ENCODE measurements around the gene COL13A1. TPM values are rescaled to one million over a fixed set of nuclear protein-coding genes. Genes with fewer than 3 reads are reported as not detected.

COL13A1 gene
- polyA plus RNA-seq, 1 of the 3 experiments (the other 2 are of a cell fraction), result 26.7 TPM

DNA sequence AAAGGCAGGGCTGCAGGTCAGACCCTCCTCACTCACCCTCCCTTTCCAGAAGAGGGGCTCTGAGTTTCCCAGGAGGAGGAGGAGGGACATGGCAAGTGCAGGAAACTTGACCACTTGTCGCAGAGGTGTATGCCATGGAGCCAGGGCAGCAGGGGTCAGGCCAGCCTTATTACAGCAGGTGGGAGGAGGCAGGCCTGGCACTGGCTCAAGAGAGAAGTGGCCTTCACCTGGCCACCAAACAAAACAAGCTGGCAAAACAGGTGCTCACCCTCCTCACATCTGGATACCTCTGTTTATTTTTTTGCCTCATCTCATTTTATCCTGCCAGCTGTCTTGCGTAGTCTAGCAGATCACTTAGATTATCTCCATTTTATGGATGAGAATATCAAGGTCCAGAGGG is 12.5 kb downstream of the COL13A1 start:
- H3F3A ChIP-seq (replicated peaks; ENCODE audit: insufficient read depth), result no peaks in the 10 kb centered on the region
- H2AFZ ChIP-seq (ENCODE audit: low read depth), result no peak overlapping the region
- no peak for DNase-seq
- peaks cover 23% of the 10 kb centered on the region; the same call in 1 of the 2 replicates for H3K79me2 ChIP-seq (ENCODE audit: insufficient read depth)
- H4K20me1 ChIP-seq (ENCODE audit: insufficient read depth), result no peaks in the 10 kb centered on the region
- H3K9me2 ChIP-seq, result no peaks in the 10 kb centered on the region
- no peak overlapping the region for H3K4me2 ChIP-seq
- WGBS (ENCODE audit: low lambda C conversion rate), result 97% methylated on average over 2 of the region's 2 CpGs
- H3K9ac ChIP-seq, result no peak overlapping the region
- ChIA-PET POLR2A (no interaction called here), CTCF (interaction anchor here (1.1 to 4.8 kb wide), 5 partner anchors 10 to 170 kb away, joined by 3 to 32 read pairs (median 4); partner anchors contain the start of gene COL13A1)
- no peaks in the 10 kb centered on the region for H3K36me3 ChIP-seq (replicated peaks in 1 of 2; ENCODE audit: control insufficient read depth in 1 of 2, insufficient read depth in 2 of 2, low read length in 1 of 2)
- no peak overlapping the region for H3K4me3 ChIP-seq (ENCODE audit: low read depth in 2 of 2, low read length in 1 of 2)
- H3K27ac ChIP-seq (ENCODE audit: low read depth in 2 of 2, low read length in 1 of 2), result no peak overlapping the region
- no peaks in the 10 kb centered on the region for H3K27me3 ChIP-seq (ENCODE audit: insufficient read depth)
- H3K4me1 ChIP-seq (ENCODE audit: control insufficient read depth in 1 of 2, insufficient read depth in 2 of 2, low read depth in 1 of 2, low read length in 1 of 2), result peaks cover 9 to 14% of the 10 kb centered on the region in 2 experiments; a peak in 2 of 4 replicates
- TF ChIP-seq EZH2phosphoT487 (IDR thresholded peaks at IDR 0.05; ENCODE audit: borderline replicate concordance, low read depth) (no peak), IRF3 (IDR thresholded peaks at IDR 0.05; ENCODE audit: low read depth, low read length) (no peak), REST (IDR thresholded peaks at IDR 0.05; ENCODE audit: low read depth, low read length) (no peak), NRF1 (IDR thresholded peaks at IDR 0.05; ENCODE audit: low read depth, low read length) (no peak), NFIC (IDR thresholded peaks at IDR 0.05; ENCODE audit: borderline replicate concordance) (no peak)
- H3K9me3 ChIP-seq, result no peaks in the 10 kb centered on the region

GRCh38 chr10:69815104-69815503 is 13.4 kb downstream of the COL13A1 start:
- no peak for DNase-seq
- whole genome bisulfite sequencing (ENCODE audit: low lambda C conversion rate), result 87% methylated on average over 5 of the region's 6 CpGs
- Histone ChIP-seq H3K27ac (ENCODE audit: low read depth in 2 of 2, low read length in 1 of 2) (no peak overlapping the region), H3K36me3 (replicated peaks in 1 of 2; ENCODE audit: control insufficient read depth in 1 of 2, insufficient read depth in 2 of 2, low read length in 1 of 2) (no peaks in the 10 kb centered on the region), H3K4me3 (ENCODE audit: low read depth in 2 of 2, low read length in 1 of 2) (no peak overlapping the region), H4K20me1 (ENCODE audit: insufficient read depth) (no peaks in the 10 kb centered on the region), H3K4me2 (no peak overlapping the region), H3F3A (replicated peaks; ENCODE audit: insufficient read depth) (no peaks in the 10 kb centered on the region), H3K9me3 (no peaks in the 10 kb centered on the region), H3K79me2 (ENCODE audit: insufficient read depth) (peaks cover 21% of the 10 kb centered on the region; the same call in 1 of the 2 replicates), H3K9ac (no peak overlapping the region), H3K27me3 (ENCODE audit: insufficient read depth) (no peaks in the 10 kb centered on the region), H2AFZ (ENCODE audit: low read depth) (no peak overlapping the region), H3K9me2 (no peaks in the 10 kb centered on the region), H3K4me1 (ENCODE audit: control insufficient read depth in 1 of 2, insufficient read depth in 2 of 2, low read depth in 1 of 2, low read length in 1 of 2) (peaks cover 7 to 14% of the 10 kb centered on the region in 2 experiments; a peak in 2 of 4 replicates)
- ChIA-PET POLR2A (no interaction called here), CTCF (interaction anchor here (1.1 to 4.8 kb wide), 6 partner anchors 11 to 171 kb away, joined by 3 to 32 read pairs (median 4); partner anchors contain the start of gene COL13A1)
- TF ChIP-seq USF2 (IDR thresholded peaks at IDR 0.05; ENCODE audit: borderline replicate concordance, low read depth, low read length) (no peak), YY1 (IDR thresholded peaks at IDR 0.05; ENCODE audit: low read depth) (no peak), FOXM1 (IDR thresholded peaks at IDR 0.05; ENCODE audit: low read depth) (no peak), RFX5 (IDR thresholded peaks at IDR 0.05; ENCODE audit: low read length) (no peak), FOSL2 (IDR thresholded peaks at IDR 0.05; ENCODE audit: borderline replicate concordance, low read depth) (no peak), PBX3 (IDR thresholded peaks at IDR 0.05) (no peak), NRF1 (IDR thresholded peaks at IDR 0.05; ENCODE audit: low read depth, low read length) (no peak), MEF2A (IDR thresholded peaks at IDR 0.05; ENCODE audit: borderline replicate concordance, low read depth) (no peak), RXRA (IDR thresholded peaks at IDR 0.05; ENCODE audit: borderline replicate concordance, low read depth) (no peak), EZH2phosphoT487 (IDR thresholded peaks at IDR 0.05; ENCODE audit: borderline replicate concordance, low read depth) (no peak), SIN3A (IDR thresholded peaks at IDR 0.05; ENCODE audit: borderline replicate concordance, low read depth, low read length) (no peak), ELF1 (IDR thresholded peaks at IDR 0.05) (no peak), SMC3 (IDR thresholded peaks at IDR 0.05; ENCODE audit: low read depth, low read length) (no peak), JUND (IDR thresholded peaks at IDR 0.05) (no peak)
- TF ChIP-seq, protein P1, sequence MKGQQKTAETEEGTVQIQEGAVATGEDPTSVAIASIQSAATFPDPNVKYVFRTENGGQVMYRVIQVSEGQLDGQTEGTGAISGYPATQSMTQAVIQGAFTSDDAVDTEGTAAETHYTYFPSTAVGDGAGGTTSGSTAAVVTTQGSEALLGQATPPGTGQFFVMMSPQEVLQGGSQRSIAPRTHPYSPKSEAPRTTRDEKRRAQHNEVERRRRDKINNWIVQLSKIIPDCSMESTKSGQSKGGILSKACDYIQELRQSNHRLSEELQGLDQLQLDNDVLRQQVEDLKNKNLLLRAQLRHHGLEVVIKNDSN (IDR thresholded peaks at IDR 0.05; ENCODE audit: borderline replicate concordance, low read depth), result no peak

Measured in SK-N-SH (cell line).